GM18909 (cell line): ENCODE measurements around the gene SPO11.
A peak's percentile ranks its signal among the peaks of the same experiment; 100 is the strongest.

Experiments used
- ATAC-seq: cut with Tn5 transposase; IDR thresholded peaks from one replicate; pipeline ENCODE4 v1.9.1; 2021; ENCODE audit warnings: mild to moderate bottlenecking; ENCODE audit not compliant: unreplicated experiment, poor library complexity

SPO11 gene

GRCh38 chr20:57372581-57373350 is 43.2 kb downstream of the SPO11 start:
- no peak for ATAC-seq

- no peak for ATAC-seq
Observed at GRCh38 chr20:57374343-57374930, 44.8 kb downstream of the SPO11 start.

GRCh38 chr20:57374931-57375651 is 45.5 kb downstream of the SPO11 start:
- ATAC-seq, result no peak

- ATAC-seq, result no peak
Observed at GRCh38 chr20:57375652-57376230, 46.1 kb downstream of the SPO11 start.

GRCh38 chr20:57377350-57377749 is 47.7 kb downstream of the SPO11 start:
- ATAC-seq, result no peak

GRCh38 chr20:57378107-57378506 is 48.5 kb downstream of the SPO11 start:
- no peak for ATAC-seq

- no peak for ATAC-seq
Observed at GRCh38 chr20:57378646-57379262, 49.2 kb downstream of the SPO11 start.

GRCh38 chr20:57379263-57379647 is 49.7 kb downstream of the SPO11 start:
- no peak for ATAC-seq

GRCh38 chr20:57380081-57380750 is 50.6 kb downstream of the SPO11 start:
- no peak for ATAC-seq

- ATAC-seq, result peak; percentile 53
Observed at GRCh38 chr20:57381596-57382503, 52.2 kb downstream of the SPO11 start.

GRCh38 chr20:57382516-57382915 is 52.9 kb downstream of the SPO11 start:
- ATAC-seq, result no peak

- no peak for ATAC-seq
Observed at GRCh38 chr20:57383447-57384347, 54.1 kb downstream of the SPO11 start.

GRCh38 chr20:57384486-57384885 is 54.9 kb downstream of the SPO11 start:
- ATAC-seq, result no peak

- no peak for ATAC-seq
Observed at GRCh38 chr20:57384953-57385761, 55.6 kb downstream of the SPO11 start.

GRCh38 chr20:57385940-57386339 is 56.3 kb downstream of the SPO11 start:
- no peak for ATAC-seq

- ATAC-seq, result no peak
Observed at GRCh38 chr20:57386762-57387161, 57.2 kb downstream of the SPO11 start.

- no peak for ATAC-seq
Observed at GRCh38 chr20:57387463-57387862, 57.9 kb downstream of the SPO11 start.
